Thoracic aorta (tissue), 2 donors: ENCODE results near the gene TMEM242. TPM values are rescaled to one million over a fixed set of nuclear protein-coding genes. Genes with fewer than 3 reads are reported as not detected.

Experiments
- ATAC-seq: fragments of 150-250 bp; one replicate; pipeline ENCODE4 v1.8.0; 2017; ENCODE audit warnings: low read depth; ENCODE audit not compliant: insufficient number of reproducible peaks, low FRiP score
- DNase-seq: peaks from one replicate; pipeline ENCODE4 v3.0.0-alpha.2; 2020; ENCODE audit warnings: low spot score
- H3K27ac ChIP-seq, 2 donors: fragments of 200-600 bp; sonication (generic); 1 replicate in 1 of 2; 2 replicates in 1 of 2; pipeline ENCODE4 v1.5.1; 2016; ENCODE audit warnings: mild to moderate bottlenecking in 2 of 2, moderate library complexity in 2 of 2
- H3K27me3 ChIP-seq: fragments of 200-600 bp; sonication (generic); replicated peaks from 2 replicates; pipeline ENCODE4 v1.6.0; 2016; ENCODE audit warnings: mild to moderate bottlenecking; ENCODE audit not compliant: insufficient read depth
- H3K36me3 ChIP-seq: fragments of 200-600 bp; sonication (generic); one replicate; pipeline ENCODE4 v1.5.1; 2016
- H3K4me1 ChIP-seq, 2 donors: fragments of 200-600 bp; sonication (generic); 1 replicate in 1 of 2; 2 replicates in 1 of 2; pipeline versions ENCODE4 v1.5.1 to v1.6.0; 2016; ENCODE audit warnings: low read depth in 2 of 2, mild to moderate bottlenecking in 1 of 2; ENCODE audit not compliant: control insufficient read depth in 1 of 2
- H3K4me3 ChIP-seq: fragments of 200-600 bp; sonication (generic); 2 replicates; pipeline ENCODE4 v1.5.1; 2016; ENCODE audit warnings: mild to moderate bottlenecking
- H3K9me3 ChIP-seq: fragments of 200-600 bp; sonication (generic); 2 replicates; pipeline ENCODE4 v1.5.1; 2016
- CTCF ChIP-seq: fragments of 200-600 bp; sonication (generic); IDR thresholded peaks from one replicate; pipeline ENCODE4 v1.5.1; 2019; ENCODE audit warnings: antibody characterized with exemption
- total RNA-seq, 2 donors: library from RNA; depleted of rRNA; stranded (reverse); fragments of >200 nt; gene quantifications; one replicate each; pipeline versions ENCODE4 v1.1.0 to v1.2.3, GENCODE V29; 2016

The TMEM242 gene
- total RNA-seq, 2 donors from 2014 or later: 7.3 to 8.8 TPM

- no peaks in the 10 kb centered on the region for H3K9me3 ChIP-seq
- no peak for TF ChIP-seq CTCF
- H3K4me3 ChIP-seq: no peak overlapping the region
- no peak overlapping the region for H3K27ac ChIP-seq
- no peaks in the 10 kb centered on the region for H3K27me3 ChIP-seq
- ATAC-seq (no peak), DNase-seq (no peak)
- H3K4me1 ChIP-seq: no peaks in the 10 kb centered on the region
- peaks cover 9% of the 10 kb centered on the region for H3K36me3 ChIP-seq
These were observed 37.9 kb downstream of the TMEM242 start for GRCh38 chr6:157285422-157285779.

DNA sequence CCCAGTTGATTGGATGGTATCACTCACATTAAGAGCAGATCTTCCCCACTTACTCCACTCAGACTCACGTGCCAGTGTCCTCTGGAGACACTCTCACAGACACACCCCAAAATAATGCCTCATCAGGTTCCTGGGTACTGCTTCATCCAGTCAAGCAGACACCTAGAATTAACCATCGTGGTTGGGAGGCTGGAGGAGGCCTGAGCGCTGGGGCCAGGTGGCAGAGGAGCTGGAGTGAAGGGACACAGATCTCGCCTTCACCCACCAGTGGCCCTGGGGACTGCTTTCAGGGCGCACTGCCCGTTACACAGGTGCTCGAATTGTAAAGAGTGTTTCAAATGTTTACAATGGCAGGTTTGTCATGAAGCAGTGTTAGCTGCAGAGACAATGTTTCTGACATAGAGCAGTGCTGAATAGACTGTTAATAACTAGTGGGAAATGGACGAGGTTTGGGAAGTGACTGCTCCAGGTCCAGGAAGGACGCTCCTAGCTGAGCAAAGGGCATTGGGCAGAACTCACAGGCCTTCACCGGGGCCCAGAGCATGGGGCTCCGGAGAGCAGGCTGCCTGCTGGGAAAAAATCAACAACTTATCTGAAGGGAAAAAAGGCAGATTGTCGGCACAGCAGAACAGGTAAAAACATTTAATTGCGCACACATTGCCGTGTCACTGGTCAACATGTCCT lies 38.4 kb downstream of the TMEM242 start:
- Histone ChIP-seq H3K36me3 (peaks cover 4% of the 10 kb centered on the region), H3K9me3 (no peaks in the 10 kb centered on the region), H3K27me3 (no peaks in the 10 kb centered on the region), H3K4me1 (no peaks in the 10 kb centered on the region), H3K4me3 (no peak overlapping the region), H3K27ac (no peak overlapping the region)
- no peak for ATAC-seq
- DNase-seq: no peak
- TF ChIP-seq CTCF: no peak

DNA sequence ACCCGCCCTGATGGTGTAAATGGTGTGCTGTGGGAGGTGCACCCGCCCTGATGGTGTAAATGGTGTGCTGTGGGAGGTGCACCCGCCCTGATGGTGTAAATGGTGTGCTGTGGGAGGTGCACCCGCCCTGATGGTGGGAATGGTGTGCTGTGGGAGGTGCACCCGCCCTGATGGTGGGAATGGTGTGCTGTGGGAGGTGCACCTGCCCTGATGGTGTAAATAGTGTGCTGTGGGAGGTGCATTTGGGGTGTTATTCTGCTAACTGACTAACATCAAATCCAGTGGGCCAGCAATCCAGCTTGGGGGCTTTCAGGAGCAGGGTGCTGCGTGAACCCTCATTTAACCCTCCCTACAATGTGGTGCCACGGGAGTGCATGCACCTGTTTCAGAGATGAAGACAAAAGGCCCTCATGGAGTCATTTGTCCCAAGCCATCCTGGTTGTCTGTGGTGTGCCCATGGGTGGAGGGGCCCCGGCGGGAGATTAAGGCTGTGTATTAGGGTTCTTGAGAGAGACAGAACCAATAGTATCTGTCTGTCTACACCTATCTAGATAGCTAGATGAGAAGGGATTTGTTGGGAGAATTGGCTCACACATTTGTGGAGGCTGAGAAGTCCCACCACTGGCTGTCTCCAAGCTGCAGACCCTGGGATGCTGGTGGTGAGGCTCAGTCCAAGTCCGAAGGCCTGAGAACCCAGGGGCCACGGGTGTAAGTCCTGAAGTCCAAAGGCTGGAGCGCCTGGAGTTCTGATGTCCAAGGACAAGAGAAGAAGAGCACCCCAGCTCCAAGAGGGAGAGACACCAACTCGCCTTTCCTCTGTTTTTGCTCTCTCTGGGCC lies 39.2 kb downstream of the TMEM242 start:
- H3K4me3 ChIP-seq: no peak overlapping the region
- TF ChIP-seq CTCF: no peak
- no peaks in the 10 kb centered on the region for H3K9me3 ChIP-seq
- H3K27ac ChIP-seq: no peak overlapping the region
- H3K4me1 ChIP-seq: no peaks in the 10 kb centered on the region
- H3K27me3 ChIP-seq: no peaks in the 10 kb centered on the region
- ATAC-seq (no peak), DNase-seq (no peak)
- H3K36me3 ChIP-seq: no peaks in the 10 kb centered on the region

DNA sequence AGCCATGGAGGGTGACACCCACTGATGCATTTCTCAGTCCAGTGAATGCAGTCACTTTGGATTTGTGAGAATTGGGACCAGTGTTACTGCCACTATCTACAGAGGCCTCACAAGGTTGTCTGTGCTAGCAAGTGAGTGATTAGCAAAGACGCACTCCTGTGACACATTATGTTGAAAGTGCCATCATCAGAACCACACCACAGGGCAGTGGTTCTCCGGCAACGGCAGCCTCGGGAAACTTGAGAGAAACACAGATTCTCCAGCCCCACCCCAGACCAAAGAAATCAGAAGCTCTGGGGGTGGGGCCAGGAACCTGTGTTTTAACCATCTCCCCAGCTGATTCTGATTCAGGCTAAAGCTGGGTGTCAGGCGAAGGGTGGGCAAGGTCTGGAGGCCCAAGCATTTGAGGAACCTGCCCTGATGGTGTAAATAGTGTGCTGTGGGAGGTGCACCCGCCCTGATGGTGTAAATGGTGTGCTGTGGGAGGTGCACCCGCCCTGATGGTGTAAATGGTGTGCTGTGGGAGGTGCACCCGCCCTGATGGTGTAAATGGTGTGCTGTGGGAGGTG lies 39.9 kb downstream of the TMEM242 start:
- H3K27me3 ChIP-seq: no peaks in the 10 kb centered on the region
- H3K27ac ChIP-seq: no peak overlapping the region
- no peaks in the 10 kb centered on the region for H3K4me1 ChIP-seq
- ATAC-seq: no peak
- no peaks in the 10 kb centered on the region for H3K36me3 ChIP-seq
- no peaks in the 10 kb centered on the region for H3K9me3 ChIP-seq
- TF ChIP-seq CTCF: no peak
- no peak for DNase-seq
- no peak overlapping the region for H3K4me3 ChIP-seq

- DNase-seq (no peak), ATAC-seq (no peak)
- no peak for TF ChIP-seq CTCF
These were observed 41.0 kb downstream of the TMEM242 start for GRCh38 chr6:157282284-157282683.

More at GRCh38 chr6:157282284-157282683, 41.0 kb downstream of the TMEM242 start:
- Histone ChIP-seq H3K9me3 (no peaks in the 10 kb centered on the region), H3K36me3 (no peaks in the 10 kb centered on the region), H3K27me3 (no peaks in the 10 kb centered on the region), H3K4me3 (no peak overlapping the region), H3K27ac (no peak overlapping the region), H3K4me1 (no peaks in the 10 kb centered on the region)
